Activated CD8-positive, alpha-beta memory T cell treated with anti-CD3 and anti-CD28 coated beads for 36 hours (primary cell): ENCODE data around the gene RNF133. TPM values are rescaled to one million over a fixed set of nuclear protein-coding genes. Genes with fewer than 3 reads are reported as not detected.

Experiments
- CTCF ChIA-PET: fragments of 350-600 bp; sonication (Branson Sonifier 250); formaldehyde crosslinking; loops from one replicate; lab custom pipeline; 2021; ENCODE audit warnings: antibody characterized with exemption; lab: Charles Lee
- POLR2A ChIA-PET: fragments of 350-600 bp; sonication (Branson Sonifier 250); formaldehyde crosslinking; loops from one replicate; lab custom pipeline; 2021; ENCODE audit warnings: antibody characterized with exemption; lab: Charles Lee
- total RNA-seq, 2 experiments: library from RNA; stranded (reverse); gene quantifications; one replicate each; pipeline ENCODE4 v1.2.3, GENCODE V29; 2021

RNF133 gene
- total RNA-seq, 2 experiments from 2014 or later = not detected

DNA sequence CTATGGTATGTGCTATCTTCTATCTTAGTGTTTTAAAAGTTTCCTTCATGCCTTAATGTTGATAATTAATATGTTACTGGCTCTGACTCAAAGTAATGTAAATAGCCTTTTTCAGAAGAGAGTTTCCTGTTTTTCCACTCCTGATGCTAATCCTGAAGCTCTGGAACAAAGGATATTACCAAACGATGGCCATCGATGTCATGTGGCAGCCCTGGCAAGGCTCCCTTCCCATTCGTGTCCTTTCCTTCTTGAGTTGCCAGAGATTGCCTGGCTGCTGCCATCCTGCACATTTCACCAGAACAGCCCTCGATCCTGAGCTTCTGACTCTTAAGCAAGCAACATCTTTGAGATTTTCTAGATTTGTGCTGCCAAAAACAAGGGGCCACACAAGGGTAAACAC, 46.0 kb downstream of the RNF133 start:
- ChIA-PET POLR2A (no interaction called here), CTCF (no interaction called here)

DNA sequence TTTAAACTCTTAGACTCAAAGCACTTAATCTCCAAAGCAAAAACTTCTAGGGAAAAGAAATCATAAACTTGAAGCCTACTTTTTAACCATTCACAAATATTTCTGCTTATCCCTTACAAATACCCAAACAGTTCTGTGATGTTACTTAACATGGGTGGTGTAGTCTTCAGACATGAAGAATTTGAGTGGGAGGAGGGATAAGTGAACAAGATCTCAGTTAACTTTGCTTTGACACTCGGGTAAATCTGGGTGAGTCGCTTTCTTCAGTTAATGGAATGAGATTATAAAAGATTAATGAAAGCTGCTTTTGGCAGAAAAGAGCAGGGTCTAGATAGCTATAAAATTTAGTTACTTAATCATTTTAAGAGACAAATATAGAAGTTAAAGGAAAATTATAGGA, 47.5 kb downstream of the RNF133 start:
- POLR2A ChIA-PET = no interaction called here
- CTCF ChIA-PET = no interaction called here

Other genes starting within 250 kb of the RNF133 start
- gene RNF148, start 3.8 kb upstream of the RNF133 start, total RNA-seq = not detected
- not detected for gene CADPS2, start 187.3 kb upstream of the RNF133 start, total RNA-seq